Activated CD4-positive, alpha-beta T cell treated with anti-CD3 and anti-CD28 coated beads, Interleukin-2, amount 50 U/mL, for 1 hour (primary cell): ENCODE results near the gene EPN3.

Experiments
- DNase-seq: peaks from one replicate; pipeline ENCODE4 v3.0.0-alpha.2; 2020

EPN3 gene

DNA sequence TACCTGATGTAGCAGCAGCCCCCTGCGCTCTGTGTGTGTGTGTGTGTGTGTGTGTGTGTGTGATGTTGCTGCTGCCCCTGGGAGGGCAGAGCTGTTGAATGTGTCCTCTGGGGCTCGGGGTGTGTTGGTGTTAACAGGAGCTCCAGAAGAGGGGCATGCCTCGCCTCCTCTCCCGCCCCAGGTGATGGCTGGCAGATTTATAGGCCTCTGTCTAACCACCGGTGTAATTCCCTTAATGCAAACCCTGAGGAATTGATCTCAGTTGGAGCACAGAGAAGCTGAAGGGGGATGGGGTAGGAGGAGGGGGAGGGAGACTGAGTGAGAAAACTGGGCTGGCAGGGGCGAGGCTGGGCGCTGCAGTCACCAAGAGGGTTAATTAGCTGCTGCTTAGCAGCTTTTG is 38.0 kb downstream of the EPN3 start:
- DNase-seq: no peak

DNA sequence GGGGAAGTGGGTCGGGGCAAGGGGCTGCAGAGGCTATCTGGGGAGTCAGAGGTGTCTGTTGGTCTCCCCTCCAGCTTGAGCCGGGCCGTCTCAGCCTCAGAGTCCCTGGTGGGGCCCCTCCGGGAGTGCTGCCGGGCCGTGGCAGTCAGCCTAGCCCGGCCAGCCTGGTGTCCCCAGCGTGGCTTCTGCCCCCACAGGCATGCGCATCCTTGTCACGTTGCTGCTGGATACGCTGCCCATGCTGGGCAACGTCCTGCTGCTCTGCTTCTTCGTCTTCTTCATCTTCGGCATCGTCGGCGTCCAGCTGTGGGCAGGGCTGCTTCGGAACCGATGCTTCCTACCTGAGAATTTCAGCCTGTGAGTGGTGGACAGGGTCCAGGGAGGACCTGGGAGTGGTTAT is 39.1 kb downstream of the EPN3 start:
- DNase-seq: no peak

DNA sequence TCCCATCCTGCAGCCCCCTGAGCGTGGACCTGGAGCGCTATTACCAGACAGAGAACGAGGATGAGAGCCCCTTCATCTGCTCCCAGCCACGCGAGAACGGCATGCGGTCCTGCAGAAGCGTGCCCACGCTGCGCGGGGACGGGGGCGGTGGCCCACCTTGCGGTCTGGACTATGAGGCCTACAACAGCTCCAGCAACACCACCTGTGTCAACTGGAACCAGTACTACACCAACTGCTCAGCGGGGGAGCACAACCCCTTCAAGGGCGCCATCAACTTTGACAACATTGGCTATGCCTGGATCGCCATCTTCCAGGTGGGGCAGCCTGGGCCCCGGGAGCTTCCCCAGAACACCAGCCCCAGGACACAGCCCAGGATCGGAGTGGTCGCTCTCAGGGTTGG is 40.0 kb downstream of the EPN3 start:
- no peak for DNase-seq

DNA sequence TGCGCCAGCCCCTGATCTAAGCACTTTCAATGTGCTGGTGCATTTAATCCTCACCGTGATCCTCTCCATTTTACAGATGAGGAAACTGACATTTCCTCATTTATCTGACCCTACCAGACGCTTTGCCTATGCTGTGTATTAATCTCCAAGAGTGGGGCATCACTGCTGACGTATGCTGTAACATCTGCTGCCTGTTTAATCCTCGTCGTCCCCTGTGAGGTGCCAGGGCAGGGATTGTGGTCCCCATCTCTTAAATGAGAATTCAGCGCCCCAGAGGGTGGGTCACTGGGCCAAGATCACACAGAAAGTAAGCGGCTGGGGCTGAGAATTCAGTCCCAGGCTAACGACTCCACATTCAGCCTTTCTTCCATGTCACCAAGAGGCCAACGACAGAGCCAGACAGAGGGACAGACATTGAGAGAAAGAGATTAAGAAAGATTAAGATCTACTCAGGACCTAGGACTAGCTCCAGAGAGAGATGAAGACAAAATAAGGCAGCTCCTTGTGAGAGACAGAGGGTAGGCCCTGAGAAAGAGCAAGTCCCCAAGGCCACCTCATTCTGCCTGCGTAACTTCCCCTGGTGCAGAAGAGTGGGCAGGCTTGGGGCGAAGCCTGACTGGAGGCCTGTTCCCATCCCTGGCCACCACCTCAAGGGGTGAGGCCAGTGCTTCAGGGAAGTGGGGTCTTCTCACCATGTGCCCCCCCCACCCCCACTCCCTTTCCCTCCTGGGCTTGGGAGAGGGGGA is 41.5 kb downstream of the EPN3 start:
- no peak for DNase-seq

DNA sequence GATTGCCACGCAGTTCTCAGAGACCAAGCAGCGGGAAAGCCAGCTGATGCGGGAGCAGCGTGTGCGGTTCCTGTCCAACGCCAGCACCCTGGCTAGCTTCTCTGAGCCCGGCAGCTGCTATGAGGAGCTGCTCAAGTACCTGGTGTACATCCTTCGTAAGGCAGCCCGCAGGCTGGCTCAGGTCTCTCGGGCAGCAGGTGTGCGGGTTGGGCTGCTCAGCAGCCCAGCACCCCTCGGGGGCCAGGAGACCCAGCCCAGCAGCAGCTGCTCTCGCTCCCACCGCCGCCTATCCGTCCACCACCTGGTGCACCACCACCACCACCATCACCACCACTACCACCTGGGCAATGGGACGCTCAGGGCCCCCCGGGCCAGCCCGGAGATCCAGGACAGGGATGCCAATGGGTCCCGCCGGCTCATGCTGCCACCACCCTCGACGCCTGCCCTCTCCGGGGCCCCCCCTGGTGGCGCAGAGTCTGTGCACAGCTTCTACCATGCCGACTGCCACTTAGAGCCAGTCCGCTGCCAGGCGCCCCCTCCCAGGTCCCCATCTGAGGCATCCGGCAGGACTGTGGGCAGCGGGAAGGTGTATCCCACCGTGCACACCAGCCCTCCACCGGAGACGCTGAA is 43.2 kb downstream of the EPN3 start:
- no peak for DNase-seq

DNA sequence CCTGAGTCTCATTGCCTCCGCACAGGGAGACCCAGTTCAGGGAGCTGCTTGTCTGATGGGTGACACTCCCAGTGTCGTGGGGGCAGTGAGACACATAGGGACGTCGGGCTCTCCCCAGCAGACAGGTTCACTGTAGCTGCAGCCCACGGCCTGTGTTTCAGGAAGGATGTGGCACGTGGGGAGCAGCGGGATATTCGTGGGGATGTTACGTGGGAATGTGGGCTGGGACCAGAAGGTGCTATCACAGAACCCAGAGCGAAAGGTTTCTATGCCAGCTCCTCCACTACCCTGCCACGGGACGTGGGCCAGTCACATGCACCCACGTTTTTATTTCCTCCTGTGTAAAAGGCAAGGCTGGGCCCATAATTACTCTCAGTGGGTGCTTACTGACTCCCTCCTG is 44.3 kb downstream of the EPN3 start:
- no peak for DNase-seq

DNA sequence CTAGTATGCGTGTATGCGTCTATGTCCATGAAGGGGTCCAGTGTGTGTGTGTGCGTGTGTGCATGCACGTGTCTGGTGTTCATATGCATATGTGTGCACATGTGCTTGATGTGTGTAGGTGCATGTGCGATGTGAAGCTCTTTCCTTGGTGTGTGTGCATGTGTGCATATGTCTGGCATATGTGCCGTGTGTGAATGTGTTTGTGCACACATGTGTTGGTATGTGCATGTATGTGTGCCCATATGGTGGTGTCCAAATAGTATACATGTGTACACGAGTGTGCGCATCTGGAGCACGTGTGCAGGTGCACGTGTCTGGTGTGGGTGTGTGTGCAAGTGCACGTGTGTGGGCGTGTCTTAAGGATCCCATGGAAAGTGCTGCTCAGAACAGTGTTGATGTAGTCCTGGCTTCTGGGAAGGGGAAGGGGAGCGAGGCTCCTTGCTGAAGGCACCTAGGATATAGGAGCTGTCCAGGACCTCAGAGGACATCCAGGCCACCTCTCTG is 45.0 kb downstream of the EPN3 start:
- DNase-seq: no peak

DNA sequence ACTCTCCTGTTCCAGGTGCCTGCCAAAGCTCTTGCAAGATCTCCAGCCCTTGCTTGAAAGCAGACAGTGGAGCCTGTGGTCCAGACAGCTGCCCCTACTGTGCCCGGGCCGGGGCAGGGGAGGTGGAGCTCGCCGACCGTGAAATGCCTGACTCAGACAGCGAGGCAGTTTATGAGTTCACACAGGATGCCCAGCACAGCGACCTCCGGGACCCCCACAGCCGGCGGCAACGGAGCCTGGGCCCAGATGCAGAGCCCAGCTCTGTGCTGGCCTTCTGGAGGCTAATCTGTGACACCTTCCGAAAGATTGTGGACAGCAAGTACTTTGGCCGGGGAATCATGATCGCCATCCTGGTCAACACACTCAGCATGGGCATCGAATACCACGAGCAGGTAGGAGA is 45.6 kb downstream of the EPN3 start:
- no peak for DNase-seq

DNA sequence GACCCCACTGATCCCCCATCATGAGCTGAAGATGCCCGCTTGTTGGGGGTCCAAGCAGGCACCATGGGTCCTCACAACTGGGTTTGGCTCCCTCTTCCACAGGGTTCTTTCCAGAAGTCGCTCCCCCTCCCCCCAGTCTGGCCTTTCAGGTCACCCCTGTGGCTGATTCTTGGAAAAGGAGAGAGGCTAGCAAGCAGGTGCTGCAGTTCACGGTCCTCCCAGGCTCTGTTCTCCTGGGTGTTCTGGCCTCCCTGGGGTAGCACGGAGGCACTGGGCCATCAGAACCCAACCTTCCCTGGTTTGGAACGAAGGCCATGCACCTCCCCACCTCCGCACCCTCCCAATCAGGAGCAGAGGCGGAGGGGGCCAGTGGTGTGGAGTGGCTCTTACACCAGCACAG is 46.9 kb downstream of the EPN3 start:
- no peak for DNase-seq

DNA sequence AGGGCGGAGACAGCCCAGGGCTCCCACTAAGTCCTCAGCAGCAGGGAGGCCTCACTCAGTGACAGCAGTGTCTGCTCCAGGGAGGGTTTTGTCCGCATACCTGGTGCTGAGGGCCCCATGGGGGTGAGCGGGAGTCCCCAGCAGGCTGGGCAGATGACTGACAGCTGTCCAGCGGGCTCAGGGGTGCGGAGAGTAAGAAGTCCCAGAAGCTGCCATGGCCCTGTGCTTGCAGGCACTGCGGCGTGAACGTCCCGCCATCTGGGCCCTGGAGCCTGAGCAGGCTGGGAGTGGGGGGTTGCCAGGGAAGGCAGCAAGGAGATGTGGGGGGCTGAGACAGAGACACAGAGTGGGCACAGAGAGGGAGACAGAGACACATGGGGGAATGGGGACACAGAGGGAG is 48.1 kb downstream of the EPN3 start:
- no peak for DNase-seq

DNA sequence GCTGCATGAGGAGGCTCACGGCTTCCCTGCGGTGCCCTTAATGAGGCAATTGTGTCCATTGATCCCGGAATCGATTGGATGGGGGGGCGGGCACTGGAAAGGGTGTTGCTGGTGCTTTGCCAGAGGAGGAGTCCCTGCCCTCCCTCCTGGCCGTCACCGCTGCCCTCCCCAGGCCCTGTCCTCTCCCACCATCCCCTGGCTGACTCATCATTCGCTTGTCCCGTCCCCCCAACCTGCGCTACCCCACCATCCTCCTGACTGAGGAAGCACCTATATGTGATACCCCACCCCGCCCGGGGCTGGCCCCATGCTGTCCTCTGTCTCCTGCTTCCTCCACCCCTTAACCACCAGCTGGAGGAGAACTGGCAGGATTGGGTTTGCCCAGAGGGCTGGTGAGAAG is 48.8 kb downstream of the EPN3 start:
- DNase-seq: no peak

DNA sequence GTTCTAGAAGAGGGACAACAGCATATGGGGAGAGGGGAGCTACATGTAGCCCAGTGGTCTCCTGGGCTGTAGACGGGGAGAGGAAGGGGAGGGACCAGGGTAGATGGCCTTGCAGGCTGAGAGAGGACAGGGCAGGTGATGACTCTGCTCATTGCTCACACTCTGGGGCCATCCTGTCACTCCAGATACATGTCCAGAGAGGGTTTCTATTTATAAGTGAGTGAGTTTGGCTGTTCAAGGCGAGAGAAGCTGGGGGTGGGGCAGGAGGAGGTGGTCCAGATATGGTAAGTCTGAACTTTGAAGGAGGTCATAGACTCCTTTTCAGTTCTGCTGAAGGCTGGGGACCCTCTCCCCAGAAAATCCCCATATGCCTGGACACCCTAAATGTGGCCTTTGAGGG is 50.2 kb downstream of the EPN3 start:
- DNase-seq: no peak

DNA sequence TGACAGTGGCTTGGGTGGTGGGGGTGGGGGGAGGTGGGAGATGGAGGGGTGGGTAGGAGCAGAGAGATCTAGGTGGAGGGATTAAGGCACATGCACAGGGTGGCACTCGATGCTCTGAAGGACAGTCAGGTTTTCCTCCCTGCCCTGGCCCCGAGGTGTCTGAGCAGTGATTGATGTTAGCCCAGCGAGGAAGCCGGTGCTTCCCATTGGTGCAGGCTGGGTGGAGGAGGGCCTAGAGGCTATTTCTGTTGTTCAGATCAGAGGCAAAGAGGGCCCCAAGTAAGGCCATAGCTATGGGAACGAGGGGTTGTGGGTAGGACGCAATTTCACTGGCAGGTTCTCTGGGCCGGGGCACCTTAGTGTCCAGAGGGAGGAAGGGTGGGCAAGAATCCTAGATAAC is 51.1 kb downstream of the EPN3 start:
- DNase-seq: no peak

DNA sequence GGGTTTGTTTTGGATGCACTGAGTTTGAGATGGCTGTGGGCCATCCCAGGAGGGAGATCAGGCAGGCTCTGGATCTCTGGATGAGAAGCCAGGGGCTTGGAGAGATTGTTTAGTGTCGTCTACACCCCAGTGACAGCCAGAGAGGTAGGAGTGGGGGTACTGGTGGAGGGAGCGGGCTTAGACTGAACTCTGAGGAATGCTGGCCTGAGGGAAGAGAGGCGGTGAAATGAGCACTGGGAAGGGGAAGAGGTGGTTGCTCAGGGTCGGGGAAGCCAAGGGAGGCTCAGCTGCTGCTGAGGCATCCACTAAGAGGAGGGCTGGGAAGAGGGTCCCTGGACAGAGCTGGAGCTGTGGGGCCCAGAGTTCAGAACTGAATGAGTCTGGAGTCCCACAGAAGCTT is 51.6 kb downstream of the EPN3 start:
- no peak for DNase-seq

DNA sequence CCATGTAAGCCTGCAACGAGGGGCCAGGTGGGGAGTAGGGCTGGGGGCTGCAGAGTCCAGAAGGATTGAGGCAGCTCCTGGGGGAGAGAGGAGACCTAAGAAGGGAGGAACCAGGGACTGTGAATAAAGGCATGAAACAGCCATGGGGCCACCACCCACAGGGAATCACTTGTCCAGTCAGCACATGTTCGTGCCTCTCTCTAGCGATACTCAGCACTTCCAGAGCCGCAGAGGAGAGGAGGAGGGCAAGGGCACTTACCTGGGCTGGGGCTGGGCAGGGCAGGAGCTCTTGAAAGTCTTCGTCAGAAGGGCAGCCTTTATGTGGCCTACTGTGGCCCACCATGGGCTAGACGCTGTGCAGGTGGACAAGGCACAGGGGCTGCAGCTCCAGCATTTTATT is 52.2 kb downstream of the EPN3 start:
- no peak for DNase-seq

DNA sequence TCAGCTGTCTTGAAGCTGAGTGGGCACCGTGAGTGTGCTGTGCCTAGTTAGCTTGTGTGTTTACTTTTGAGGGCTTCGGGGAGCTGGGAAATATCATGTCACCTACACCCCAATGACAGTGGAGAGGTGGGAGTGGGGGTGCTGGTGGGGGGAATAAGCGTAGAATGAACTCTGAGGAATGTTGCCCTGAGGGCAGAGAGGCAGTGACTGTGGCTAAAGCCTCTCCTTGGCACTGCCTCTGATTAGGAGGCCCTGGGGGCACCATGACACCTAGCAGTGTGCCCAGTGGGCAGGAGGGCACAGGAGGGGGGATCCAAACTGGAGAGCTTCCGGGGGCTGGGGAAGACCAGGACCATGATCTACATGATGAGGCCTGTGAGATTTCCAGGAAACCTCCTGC is 52.8 kb downstream of the EPN3 start:
- DNase-seq: no peak

DNA sequence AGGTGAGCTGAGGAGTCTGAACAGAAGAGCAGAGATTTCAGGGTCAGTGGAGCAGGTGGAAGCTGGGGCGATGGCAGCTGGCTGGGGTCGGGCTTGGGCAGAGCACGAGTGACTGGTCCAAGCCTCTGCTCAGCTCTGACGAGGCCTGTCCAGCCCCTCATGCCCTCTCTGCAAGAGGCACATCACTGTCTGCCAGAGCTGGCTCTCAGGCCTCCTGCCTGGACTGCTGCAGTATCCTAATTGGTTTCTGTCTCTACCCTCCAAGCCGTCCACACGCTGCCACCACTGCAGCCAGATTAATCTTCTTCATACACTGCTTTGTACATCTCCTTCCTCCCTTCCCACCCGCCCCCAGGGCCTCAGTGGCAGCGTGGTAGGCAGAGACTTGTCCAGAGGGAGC is 53.4 kb downstream of the EPN3 start:
- DNase-seq: no peak

DNA sequence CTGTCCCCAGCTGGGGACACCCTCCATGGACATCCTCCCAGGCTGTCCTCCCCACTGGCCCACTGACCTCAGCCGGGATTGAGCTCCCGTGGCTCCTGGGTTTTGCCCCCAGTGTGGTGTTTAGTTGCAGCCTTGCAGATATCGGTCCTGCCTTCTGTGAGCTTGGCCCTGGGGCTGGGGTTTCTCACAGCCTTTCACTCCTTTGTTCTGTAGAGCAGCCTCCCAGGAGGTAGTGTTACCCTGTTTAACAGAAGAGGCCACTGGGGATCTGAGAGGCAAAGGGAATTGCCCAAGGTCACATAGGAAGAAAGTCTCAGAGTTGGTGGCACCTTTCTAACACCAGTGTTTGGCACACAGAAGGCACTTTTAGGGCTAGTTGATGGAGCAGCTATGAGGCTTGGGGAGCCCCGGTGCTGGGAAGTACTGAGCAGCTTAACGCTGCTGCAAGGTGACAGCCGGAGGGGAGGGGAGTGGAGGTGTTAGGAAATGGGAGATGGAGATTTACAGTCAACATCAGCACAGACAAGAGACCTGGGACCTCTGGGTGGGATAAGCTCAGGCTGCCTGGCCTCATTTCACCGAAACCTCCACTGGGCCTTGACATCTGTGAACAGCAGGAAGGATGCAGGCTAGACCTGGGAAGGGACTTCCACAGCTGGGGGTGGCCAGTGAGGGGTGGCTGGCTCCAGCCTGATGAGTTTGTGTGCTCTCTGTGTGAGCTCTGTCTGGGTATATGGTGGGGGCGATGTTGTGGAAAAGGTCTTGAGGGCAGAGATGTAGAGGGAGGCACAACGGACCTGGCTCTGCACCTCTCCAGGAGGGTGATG is 54.1 kb downstream of the EPN3 start:
- no peak for DNase-seq

DNA sequence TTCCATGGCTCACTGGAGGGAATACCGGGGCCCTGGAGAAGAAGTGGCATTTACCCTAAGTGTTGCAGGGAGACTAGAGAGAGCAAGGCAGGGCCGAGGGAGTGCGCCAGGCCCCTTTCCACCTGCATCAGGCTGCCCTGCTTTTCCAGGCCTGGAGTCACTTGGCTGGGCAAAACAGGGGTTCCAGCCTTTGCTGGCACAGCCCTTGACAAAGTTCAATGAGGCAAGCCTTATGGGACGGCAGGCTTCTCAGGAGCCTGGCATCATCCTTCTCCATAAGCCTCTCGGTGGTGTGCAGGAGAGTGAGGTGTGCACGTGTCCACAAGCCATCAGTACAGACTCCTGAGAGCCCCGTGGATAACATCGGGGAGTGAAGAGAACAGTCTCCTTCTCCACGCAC is 55.0 kb downstream of the EPN3 start:
- no peak for DNase-seq

DNA sequence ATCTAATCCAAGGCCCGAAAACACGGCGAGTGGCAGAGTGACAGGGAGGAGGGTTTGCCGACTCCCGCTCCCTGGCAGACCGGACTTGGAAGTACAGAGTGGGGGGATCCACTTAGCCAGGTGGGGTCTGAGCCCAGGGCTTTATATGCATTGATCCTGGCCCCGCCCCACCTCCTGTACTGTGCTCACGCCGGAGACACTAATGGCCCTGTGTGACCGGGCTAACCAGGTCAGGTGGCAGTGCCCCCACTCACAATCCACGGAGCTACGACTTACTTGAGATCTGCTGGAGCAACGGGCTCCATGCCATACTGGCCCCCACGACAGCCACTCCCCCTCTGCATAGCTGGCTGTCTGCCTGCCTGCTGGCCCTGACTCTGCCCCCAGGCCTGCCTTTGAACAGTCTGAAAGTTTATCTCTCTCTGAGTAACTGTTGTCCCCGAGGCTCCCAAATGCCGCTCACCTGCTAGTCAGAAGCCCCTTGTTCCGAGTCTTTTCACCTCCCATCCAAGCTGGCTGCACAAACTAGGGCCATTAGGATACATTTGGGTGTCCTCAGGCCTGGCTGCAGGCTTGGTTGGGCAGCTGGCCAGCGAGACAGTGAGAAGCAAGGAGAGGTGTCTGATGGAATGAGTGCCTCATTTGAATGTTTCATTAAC is 56.0 kb downstream of the EPN3 start:
- no peak for DNase-seq

DNA sequence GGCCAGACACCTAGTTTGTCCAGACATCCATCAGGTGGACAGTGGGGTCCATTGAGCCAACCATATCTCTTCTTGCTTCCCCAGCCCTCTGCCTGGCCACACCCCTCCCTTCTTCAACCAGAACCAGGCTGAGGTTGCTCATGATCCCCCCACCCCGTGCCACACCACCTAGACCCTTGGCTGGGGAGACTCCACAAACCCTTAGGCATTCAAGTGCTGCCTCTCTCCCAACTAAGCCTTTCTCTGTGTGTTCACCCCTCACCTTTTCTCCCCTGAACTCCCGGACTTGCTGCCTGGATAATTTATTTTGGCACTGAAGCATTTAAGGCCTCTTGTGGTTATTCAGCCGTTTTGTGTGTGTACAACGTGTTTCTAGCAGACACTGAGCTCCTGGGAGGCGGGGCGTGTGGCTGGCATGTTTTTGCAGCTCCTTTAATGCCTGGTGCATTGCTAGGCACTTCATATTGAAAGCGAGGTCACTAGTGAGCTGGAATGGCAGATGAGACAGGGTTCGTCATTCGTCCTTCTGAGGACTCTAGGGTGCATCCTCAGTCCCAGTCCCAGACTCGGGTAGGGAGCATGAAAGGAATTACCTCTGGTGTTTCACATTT is 56.7 kb downstream of the EPN3 start:
- no peak for DNase-seq

DNA sequence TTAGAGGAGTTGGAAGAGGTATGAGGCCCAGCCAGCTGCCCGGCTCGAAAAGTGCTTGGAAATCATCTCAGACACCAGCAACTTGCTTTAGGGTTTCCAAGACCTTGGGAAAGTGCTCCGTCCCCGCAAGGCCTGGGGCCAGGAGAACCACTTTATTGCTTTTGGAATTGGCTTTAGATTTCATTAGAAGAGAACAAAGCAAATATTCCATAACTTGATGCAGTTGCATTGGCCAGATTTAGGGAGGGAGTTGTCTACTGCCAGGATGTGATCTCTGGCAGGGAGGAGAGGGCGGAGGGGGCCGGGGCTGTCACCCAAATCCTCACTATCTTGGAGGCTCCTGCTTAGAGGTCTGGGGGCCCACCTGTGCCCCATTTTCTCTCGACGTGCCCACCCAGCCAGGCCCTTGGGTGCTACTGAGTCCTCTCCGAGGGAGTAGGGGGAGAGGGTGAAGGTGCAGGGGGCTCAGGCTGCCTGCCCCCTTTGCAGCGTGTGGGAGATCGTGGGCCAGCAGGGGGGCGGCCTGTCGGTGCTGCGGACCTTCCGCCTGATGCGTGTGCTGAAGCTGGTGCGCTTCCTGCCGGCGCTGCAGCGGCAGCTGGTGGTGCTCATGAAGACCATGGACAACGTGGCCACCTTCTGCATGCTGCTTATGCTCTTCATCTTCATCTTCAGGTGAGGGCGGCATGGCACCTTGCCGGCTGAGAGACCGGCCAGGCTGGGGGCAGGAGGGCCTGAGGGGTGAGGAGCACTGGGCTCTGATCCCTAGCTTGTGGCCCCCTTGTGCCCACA is 58.6 kb downstream of the EPN3 start:
- DNase-seq: no peak
